Stimulated activated CD8-positive, alpha-beta memory T cell treated with anti-CD3 and anti-CD28 coated beads, Interleukin-15, amount 100 ng/mL, for 1 hour (primary cell): ENCODE measurements around the gene IFT52.
"Not testable (repeated sequence)": the region's sequence is repeated elsewhere in the genome, so short reads cannot be mapped to it uniquely, and the experiment has no call there.

Experiments used
- DNase-seq: peaks from one replicate; pipeline ENCODE4 v3.0.0-alpha.2; 2020; ENCODE audit warnings: low read depth

Gene IFT52

DNA sequence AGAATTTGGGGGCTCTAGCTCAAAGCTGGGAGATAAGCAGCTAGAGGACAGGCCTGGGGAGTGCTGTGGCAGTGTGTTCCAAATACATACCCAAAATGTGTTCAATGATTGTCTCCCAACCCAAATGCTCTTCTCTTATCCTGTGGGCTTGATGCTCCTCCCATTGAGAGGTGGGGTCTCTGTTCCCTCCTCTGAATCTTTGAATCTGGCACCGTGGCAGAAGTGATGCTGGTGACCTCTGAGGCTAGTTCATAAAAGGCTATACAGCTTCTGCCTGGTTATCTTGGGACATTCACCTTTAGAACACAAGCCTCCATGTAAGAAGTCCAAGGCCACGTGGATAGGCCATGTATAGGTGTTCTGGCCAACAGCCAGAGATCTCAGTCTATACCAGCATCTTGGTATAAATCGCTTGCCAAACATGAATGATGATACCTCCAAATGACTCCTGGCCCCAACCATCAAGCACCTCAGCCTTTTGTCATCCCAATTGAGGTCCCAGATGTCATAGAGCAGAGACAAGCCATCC lies 60.3 kb downstream of the IFT52 start:
- DNase-seq = no peak

DNA sequence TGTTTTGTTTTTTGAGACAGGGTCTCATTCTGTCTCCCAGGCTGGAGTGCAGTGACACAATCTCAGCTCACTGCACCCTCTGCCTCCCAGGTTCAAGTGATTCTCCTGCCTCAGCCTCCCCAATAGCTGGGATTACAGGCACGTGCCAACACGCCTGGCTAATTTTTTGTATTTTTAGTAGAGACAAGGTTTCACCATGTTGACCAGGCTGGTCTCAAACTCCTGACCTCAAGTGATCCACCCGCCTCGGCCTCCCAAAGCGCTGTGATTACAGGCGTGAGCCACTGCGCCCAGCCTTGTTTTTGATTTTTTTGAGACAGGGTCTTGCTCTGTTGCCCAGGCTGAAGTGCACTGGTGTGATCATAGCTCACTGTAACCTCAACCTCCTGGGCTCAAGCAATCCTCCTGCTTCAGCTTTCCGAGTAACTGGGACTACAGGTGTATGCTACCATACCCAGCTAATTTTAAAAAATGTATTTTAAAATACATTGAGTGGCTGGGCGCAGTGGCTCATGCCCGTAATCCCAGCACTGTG lies 61.0 kb downstream of the IFT52 start:
- not testable (repeated sequence) for DNase-seq

DNA sequence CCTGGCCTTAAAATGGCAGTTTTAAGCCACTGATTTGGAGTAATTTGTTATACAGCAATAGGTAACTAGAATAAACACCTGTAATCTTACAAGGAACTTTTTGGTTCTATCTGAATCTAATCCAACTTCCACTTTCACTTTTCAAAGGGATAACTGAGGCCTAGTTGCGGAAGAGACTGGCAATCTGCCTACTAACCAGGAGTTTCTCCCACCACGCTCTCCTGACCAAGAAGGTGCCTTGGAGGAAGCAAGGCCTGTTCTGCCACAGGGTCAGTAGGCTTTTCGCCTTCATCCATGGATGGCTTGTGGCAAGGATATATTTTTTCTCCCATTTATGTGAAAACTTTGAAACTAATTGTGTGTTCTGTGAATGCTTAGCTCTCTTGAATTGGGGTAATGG lies 63.2 kb downstream of the IFT52 start:
- no peak for DNase-seq

- DNase-seq = not testable (repeated sequence)
These were observed 64.4 kb downstream of the IFT52 start for GRCh38 chr20:43655176-43655575.

DNA sequence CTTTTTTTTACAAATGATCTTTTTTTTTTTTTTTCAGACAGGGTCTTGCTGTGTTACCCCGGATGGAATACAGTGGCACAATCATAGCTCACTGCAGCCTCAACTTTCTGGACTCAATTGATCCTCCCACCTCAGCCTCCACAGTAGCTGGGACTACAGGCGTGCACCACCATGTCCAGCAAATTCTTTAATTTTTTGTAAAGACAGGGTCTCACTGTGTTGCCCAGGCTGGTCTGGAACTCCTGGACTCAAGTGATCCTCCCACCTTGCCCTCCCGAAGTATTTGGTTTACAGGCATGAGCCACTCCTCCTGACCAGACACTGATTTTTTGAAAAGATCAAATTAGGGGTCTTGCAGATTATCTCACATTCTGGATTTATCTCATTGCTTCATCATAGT lies 65.2 kb downstream of the IFT52 start:
- no peak for DNase-seq

- DNase-seq = no peak
These were observed 67.5 kb downstream of the IFT52 start for GRCh38 chr20:43658069-43658722.

GRCh38 chr20:43658723-43659419 lies 68.1 kb downstream of the IFT52 start:
- no peak for DNase-seq

DNA sequence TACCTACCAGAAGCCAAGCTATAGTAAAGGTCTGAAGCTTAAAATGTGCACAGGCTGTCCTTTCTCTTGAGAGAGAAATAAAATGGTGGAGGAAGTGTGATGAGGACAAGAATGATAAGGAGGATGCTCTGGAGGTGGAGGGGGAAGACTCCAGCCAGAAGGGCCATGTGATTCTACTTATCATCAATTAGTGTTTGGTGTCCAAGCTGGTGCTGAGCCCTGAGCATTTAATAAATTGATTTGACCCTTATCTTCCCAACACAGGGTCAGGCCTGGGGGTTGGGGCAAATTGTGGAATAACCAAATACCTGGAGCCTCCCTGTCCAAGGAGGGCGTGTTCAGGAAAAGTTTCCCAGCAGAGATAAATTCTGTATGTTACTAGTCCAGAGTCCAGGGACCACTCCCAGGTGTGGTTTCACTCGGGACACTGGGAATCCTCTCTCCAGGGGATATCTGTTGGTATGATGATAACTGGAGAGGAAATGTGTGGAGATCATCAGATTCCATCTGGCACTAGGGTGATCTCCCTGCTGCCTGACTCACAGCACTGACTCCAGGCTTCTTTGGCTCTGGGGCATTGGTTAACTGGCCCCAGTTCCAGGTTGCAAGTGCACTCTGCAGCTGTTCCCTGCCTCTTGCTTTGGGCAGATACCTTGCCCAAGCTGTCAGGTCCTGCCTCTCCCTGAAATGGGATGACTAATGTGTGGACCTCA lies 72.4 kb downstream of the IFT52 start:
- no peak for DNase-seq

DNA sequence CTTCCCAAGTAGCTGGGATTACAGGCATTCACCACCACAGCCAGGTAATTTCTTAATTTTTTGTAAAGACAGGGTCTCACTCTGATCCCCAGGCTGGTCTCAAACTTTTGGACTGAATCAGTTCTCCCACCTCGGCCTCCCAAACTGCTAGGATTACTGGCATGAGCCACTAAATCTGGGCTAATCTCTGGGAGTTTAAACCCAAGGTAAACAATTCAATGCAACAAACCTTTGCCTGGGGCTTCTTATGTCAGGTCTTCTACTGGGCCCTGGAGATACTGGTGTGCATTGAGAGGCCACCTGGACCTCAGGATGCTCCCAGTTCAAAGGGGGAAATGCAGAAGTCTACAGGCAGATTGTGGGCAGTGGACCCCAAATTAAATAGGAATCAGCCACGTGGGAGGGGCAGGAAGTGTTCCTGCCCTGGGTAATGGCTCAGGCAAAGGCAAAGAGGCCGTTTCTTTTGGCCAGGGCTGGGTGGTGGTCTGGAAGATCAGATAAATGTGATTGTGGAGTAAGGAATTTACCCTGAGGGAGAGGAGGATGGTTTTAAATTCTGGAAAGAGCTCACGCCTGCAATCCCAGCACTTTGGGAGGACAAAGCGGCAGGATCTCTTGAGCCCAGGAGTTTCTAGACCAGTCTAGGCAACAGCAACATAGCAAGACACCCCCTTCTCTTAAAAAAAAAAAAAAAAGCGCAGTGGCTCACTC lies 74.9 kb downstream of the IFT52 start:
- no peak for DNase-seq

DNA sequence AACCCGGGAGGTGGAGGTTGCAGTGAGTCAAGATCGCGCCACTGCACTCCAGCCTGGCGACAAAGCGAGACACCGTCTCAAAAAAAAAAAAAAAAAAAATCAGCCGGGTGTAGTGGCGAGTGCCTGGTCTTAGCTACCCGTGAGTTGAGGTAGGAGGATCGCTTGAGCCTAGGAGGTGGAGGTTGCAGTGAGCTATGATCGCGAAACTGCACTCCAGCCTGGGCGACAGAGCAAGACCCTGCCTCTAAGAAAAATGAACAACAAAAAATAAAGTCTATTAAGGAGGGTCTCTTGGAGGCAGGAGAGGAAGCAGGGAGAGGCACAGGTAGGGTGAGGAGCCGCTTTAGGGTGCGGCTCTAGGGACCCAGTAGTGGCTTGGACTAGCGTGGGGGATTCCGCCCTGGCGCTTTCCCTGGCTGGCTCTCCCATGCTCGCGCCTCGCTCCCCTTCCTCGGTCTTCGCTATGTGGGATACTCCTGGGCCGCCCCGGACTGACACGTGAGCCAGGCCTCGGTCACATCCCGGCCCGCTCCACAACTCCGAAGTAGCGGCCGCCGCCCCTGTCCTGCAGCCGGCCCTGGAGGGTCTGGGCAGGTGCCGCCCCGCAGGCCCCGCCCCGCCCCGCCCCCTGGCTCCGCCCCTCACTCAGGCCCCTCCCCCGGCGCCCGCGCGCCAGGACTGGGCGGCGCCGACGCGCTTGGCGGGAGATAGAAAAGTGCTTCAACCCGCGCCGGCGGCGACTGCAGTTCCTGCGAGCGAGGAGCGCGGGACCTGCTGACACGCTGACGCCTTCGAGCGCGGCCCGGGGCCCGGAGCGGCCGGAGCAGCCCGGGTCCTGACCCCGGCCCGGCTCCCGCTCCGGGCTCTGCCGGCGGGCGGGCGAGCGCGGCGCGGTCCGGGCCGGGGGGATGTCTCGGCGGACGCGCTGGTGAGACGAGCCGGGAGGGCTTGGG lies 75.9 kb downstream of the IFT52 start, which contains the start of gene MYBL2:
TSS of gene MYBL2 (plus strand) at position 739 of the 953 bp plus-strand sequence. CDS start at position 909, 170 bp downstream.
- peak; percentile 24 for DNase-seq

- DNase-seq = no peak
These were observed 76.8 kb downstream of the IFT52 start for GRCh38 chr20:43667341-43668132.

GRCh38 chr20:43669332-43669731 lies 78.6 kb downstream of the IFT52 start:
- DNase-seq = no peak

GRCh38 chr20:43670423-43670822 lies 79.7 kb downstream of the IFT52 start:
- no peak for DNase-seq

- DNase-seq = no peak
These were observed 85.6 kb downstream of the IFT52 start for GRCh38 chr20:43676368-43676767.

- no peak for DNase-seq
These were observed 90.2 kb downstream of the IFT52 start for GRCh38 chr20:43680981-43681380.

DNA sequence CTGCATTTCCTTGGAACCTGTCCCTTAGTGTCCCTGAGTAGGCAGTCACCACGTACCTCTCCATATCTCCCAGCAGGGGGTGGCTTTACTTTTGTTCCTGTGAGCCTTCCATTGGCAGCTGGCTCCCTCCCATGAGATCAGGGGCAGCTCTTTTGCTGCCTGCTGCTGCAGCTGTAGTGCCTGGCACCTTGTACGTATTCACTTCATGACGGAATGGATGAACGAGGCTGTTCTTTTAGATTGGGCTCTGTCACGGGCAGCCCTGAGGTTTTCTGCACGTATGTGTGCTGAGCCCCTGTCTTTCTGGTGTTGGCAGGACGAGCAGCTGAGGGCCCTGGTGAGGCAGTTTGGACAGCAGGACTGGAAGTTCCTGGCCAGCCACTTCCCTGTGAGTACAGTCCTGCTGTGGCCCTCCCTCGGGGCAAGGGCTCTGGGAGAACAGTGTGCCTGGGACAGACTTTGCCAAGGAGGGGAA lies 90.8 kb downstream of the IFT52 start:
- DNase-seq = no peak

DNA sequence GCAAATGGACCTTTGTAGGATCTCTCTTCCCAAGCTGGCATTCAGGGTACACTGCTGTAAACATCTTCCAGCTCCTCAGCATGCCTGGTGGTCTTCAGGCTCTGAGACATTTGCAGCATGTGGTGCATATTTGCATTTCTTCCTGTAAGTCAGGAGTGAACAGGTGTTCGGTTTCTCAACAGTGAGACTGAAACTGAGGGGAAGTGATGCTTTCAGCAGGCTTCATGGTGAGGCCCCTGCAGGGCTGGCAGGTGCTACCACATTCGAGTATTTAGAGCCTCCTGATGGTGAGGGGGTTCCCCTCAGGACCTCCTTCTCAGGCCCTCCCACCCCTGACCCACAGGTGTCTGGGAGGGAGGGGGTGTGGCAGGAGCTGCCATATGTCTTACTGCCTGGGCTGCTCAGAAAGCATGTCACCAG lies 91.3 kb downstream of the IFT52 start:
- DNase-seq = no peak

DNA sequence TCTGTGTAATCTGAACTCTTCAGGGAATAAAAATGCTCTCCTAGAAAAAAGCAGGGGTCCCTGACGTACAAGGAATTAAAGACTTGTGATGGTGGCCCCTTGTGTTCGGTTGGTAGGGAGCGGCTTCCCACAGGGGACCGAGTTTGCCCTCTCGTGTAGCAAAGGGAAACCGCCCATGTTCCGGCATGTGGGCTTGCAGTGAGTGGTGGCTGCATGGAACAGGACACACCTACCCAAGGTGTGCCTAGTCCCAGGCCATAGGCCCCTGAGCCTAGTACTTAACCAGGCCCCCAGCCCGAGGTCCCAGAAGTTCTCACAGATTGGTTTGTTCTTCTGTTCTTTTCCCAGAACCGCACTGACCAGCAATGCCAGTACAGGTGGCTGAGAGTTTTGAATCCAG lies 91.7 kb downstream of the IFT52 start:
- no peak for DNase-seq

DNA sequence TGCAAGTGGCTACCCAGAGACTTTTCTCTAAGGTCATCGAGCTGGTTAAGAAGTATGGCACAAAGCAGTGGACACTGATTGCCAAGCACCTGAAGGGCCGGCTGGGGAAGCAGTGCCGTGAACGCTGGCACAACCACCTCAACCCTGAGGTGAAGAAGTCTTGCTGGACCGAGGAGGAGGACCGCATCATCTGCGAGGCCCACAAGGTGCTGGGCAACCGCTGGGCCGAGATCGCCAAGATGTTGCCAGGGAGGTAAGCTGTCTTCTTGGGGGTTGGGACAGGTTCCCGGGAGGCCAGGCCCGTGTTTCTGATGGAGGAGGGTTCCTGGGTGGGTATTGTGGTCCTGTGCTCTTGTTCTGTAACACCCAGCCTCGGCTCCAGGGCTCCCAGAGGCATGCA lies 96.1 kb downstream of the IFT52 start:
- DNase-seq = no peak

DNA sequence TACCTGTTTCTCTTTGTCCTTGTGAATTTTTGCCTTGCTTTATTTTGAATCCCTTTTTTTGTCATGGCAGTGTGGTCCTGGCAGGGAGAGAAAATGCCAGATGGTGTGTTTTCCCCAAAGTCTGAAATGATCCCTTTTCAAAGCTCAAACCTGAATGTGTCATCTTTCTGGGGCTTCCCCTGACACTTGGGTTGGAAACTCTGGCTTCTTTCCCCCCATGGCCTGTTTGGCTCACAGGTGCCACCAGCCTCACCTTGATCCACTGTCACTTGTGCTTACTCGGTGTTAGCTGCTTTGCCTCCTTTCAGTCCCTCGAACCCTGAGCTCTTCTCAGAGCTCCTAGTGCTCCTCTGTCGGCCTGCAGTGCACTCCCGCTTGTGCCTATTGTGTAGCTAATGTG lies 98.4 kb downstream of the IFT52 start:
- DNase-seq = no peak
